HG03575 (cell line): Measurements from ENCODE around the gene CHRNA3.

Experiments used
- ATAC-seq: cut with Tn5 transposase; IDR thresholded peaks from one replicate; pipeline ENCODE4 v1.9.1; 2021; ENCODE audit not compliant: unreplicated experiment, insufficient number of reproducible peaks, low FRiP score; ENCODE audit errors: extremely low read depth

Gene CHRNA3

GRCh38 chr15:78638658-78639314 is 18.0 kb upstream of the CHRNA3 start:
- ATAC-seq, result no peak

- no peak for ATAC-seq
Measured at GRCh38 chr15:78637776-78638435, 17.1 kb upstream of the CHRNA3 start.

- no peak for ATAC-seq
Measured at GRCh38 chr15:78636378-78636859, 15.6 kb upstream of the CHRNA3 start.

- ATAC-seq, result no peak
Measured at GRCh38 chr15:78635346-78635745, 14.6 kb upstream of the CHRNA3 start.

GRCh38 chr15:78634210-78635145 is 13.7 kb upstream of the CHRNA3 start:
- ATAC-seq, result no peak

- ATAC-seq, result no peak
Measured at GRCh38 chr15:78633348-78633747, 12.6 kb upstream of the CHRNA3 start.

GRCh38 chr15:78630886-78631633 is 10.3 kb upstream of the CHRNA3 start:
- ATAC-seq, result no peak

- ATAC-seq, result no peak
Measured at GRCh38 chr15:78629716-78630065, 8.9 kb upstream of the CHRNA3 start.

GRCh38 chr15:78629031-78629715 is 8.4 kb upstream of the CHRNA3 start:
- no peak for ATAC-seq

- no peak for ATAC-seq
Measured at GRCh38 chr15:78628227-78628626, 7.4 kb upstream of the CHRNA3 start.

- no peak for ATAC-seq
Measured at GRCh38 chr15:78627348-78627747, 6.6 kb upstream of the CHRNA3 start.

- ATAC-seq, result no peak
Measured at GRCh38 chr15:78626381-78626995, 5.7 kb upstream of the CHRNA3 start.

GRCh38 chr15:78625606-78626280 is 4.9 kb upstream of the CHRNA3 start:
- no peak for ATAC-seq

- no peak for ATAC-seq
Measured at GRCh38 chr15:78624651-78625590, 4.1 kb upstream of the CHRNA3 start.

GRCh38 chr15:78623786-78624497 is 3.1 kb upstream of the CHRNA3 start:
- no peak for ATAC-seq

GRCh38 chr15:78621810-78622402 is 1.1 kb upstream of the CHRNA3 start:
- ATAC-seq, result no peak
